Stimulated activated CD8-positive, alpha-beta memory T cell treated with anti-CD3 and anti-CD28 coated beads, Interleukin-12 subunit alpha, Interleukin-12 subunit beta, amount 100 ng/mL, for 4 hours (primary cell): ENCODE measurements around the gene KANK3.
"Not testable (repeated sequence)": the region's sequence is repeated elsewhere in the genome, so short reads cannot be mapped to it uniquely, and the experiment has no call there.

Source experiments
- DNase-seq: peaks from one replicate; pipeline ENCODE4 v3.0.0-alpha.2; 2020; ENCODE audit warnings: low read depth

Gene KANK3

DNA sequence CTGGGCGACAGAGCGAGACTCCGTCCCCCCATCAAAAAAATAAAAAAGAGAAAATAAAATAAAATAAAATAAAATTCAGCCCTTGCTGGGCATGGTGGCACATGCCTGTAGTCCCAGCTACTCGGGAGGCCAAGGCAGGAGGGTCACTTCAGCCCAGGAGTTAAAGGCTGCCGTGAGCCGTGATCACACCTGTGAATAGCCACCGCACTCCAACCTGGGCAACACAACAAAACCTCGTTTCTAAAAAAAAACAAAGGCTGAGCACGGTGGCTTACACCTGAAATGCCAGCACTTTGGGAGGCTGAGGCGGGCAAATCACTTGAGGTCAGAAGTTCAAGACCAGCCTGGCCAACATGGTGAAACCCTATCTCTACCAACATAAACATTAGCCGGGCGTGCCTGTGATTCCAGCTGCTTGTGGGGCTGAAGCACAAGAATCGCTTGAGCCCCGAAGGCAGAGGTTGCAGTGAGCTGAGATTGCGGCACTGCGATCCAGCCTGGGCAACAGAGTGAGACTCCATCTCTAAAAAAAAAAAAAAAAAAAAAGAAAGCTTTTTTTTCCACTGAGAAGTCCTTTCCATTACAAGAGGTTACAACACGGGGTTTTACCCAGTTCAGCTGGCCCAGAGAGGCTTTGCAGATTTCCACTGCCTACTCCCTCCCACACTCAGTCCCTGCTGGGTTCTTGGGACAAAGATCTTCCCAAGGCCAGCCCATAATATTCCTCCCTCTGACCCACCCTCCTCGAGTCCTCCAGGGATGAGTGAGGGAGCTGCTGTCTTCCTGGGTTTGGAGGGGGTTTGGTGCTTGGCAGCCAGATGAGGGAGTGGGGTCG, 27.3 kb upstream of the KANK3 start:
- DNase-seq = no peak

GRCh38 chr19:8367327-8368001, 24.4 kb upstream of the KANK3 start:
- no peak for DNase-seq

DNA sequence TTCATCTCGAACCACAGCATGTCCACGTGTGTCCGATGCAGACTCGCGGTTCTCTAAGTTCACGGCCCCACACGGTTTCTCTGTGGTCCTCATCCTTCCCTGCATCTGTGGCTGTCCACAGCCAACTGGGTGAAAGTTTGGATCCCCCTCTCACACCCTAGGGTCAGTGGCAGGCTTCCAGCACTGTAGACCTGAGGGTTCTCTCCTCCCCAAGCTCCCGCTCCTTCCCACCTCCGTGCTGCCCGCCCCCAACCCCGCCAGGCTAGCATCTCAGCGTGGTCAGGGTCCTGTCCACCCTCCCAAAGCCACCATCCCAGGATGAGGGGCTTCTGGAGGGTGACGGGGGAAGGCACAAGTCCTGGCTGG, 23.9 kb upstream of the KANK3 start:
- no peak for DNase-seq

GRCh38 chr19:8366121-8366581, 23.1 kb upstream of the KANK3 start:
- DNase-seq = no peak

GRCh38 chr19:8363803-8364771, 21.0 kb upstream of the KANK3 start, which contains the start of gene ANGPTL4:
TSS of gene ANGPTL4 (plus strand) at chr19:8364155. CDS start at chr19:8364322, 167 bp downstream.
- DNase-seq = peak; percentile 47

GRCh38 chr19:8361921-8362793, 19.1 kb upstream of the KANK3 start:
- DNase-seq = no peak

- DNase-seq = no peak
These were observed 17.1 kb upstream of the KANK3 start for GRCh38 chr19:8360196-8360595.

- no peak for DNase-seq
These were observed 15.9 kb upstream of the KANK3 start for GRCh38 chr19:8358948-8359347.

DNA sequence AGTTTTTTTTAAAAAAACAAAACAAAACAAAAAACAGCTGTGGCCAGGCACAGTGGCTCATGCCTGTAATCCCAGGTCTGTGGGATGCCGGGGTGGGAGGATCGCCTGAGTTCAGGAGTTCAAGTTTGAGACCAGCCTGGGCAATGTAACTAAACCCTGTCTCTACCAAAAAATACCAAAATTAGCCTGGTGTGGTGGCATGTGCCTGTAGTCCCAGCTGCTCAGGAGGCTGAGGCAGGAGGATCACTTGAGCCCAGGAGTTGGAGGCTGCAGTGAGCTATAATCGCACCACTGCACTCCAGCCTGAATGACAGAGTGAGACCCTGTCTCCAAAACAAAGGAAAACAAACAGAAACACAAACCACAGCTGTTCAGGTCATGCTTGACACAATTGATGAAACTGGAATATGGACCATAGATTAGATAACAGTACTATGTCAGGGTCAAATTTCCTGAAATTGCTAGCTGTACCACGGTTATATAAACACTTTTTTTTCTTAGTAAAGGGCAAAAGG, 14.0 kb upstream of the KANK3 start:
- no peak for DNase-seq

GRCh38 chr19:8355631-8356402, 12.8 kb upstream of the KANK3 start:
- DNase-seq = no peak

GRCh38 chr19:8352845-8353244, 9.8 kb upstream of the KANK3 start:
- DNase-seq = not testable (repeated sequence)

DNA sequence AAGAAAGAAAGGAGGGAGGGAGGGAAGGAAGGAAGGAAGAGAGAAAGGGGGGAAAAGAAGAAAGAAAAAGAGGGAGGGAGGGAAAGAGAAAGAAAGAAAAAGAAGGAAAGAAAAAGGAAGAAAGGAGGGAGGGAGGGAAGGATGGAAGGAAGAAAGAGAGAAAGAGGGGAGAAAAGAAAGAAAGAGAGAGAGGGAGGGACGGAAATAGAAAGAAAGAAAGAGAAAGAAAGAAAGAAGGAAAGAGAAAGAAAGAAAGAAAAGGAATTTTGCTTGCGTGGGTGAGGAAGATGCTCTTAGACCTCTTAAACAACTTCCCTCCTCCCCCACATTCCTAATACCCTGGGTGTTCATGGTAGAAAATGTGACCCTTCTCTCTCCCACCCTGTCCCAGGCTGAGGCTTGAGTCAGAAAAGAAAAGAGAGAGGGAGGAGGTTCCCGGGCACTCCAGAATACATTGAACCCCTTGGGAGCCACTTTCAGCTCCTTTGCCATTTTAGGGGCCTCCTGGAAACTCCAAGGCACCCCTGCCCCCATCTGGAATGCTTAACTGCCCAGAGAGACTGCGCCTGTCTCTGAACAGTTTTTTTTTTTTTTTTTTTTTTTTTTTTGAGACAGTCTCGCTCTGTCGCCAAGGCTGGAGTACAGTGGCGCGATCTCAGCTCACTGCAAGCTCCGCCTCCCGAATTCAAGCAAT, 9.2 kb upstream of the KANK3 start:
- DNase-seq = no peak

DNA sequence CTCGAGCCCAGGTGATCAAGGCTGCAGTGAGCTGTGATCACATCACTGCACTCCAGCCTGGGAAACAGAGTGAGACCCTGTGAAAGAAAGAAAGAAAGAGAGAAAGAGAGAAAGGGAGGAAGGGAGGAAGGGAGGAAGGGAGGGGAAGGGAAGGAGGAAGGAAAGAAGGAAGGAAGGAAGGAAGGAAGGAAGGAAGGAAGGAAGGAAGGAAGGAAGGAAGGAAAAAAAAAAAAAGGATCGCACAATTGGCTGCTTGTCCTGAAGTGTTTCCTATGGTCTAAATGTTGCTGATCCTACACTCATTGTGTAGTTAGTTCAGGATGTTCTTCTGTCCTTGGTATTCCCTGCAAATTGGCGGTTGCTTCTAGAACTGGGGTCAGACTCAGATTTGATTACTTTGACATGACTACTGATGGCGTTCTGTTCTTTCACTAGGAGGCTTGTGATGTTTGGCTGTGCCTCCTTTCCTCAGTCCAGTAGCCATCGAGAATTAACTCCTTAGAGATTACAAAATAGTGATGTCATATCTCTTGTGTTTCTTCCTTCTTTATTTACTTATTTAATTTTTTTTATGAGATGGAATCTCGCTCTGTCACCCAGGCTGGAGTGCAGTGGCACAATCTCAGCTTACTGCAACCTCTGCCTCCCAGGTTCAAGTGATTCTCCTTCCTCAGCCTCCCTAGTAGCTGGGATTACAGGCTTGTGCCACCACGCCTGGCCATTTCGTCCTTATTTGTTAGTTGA, 6.7 kb upstream of the KANK3 start:
- DNase-seq = not testable (repeated sequence)

- no peak for DNase-seq
These were observed 402 bp upstream of the KANK3 start for GRCh38 chr19:8343483-8343844.

DNA sequence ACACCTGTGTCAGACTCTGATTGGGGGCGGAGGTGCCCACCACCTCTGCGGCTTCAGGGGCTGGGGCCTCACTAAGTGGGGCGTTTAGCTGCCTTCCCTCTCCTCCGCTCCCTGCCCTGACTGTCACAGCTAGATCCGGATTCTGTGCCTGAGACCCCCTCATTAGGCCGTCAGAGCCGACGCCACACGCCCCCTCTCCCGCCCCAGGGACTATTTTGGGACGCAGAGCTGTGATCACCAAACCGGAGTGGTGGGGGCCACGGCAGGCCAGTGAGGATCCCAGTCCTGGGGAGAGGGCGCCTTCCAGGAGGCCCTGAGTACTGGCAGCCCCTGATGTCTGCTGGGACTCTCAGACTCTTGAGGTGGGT, 762 bp downstream of the KANK3 start:
- no peak for DNase-seq

GRCh38 chr19:8341504-8341903, 1.6 kb downstream of the KANK3 start:
- DNase-seq = not testable (repeated sequence)

DNA sequence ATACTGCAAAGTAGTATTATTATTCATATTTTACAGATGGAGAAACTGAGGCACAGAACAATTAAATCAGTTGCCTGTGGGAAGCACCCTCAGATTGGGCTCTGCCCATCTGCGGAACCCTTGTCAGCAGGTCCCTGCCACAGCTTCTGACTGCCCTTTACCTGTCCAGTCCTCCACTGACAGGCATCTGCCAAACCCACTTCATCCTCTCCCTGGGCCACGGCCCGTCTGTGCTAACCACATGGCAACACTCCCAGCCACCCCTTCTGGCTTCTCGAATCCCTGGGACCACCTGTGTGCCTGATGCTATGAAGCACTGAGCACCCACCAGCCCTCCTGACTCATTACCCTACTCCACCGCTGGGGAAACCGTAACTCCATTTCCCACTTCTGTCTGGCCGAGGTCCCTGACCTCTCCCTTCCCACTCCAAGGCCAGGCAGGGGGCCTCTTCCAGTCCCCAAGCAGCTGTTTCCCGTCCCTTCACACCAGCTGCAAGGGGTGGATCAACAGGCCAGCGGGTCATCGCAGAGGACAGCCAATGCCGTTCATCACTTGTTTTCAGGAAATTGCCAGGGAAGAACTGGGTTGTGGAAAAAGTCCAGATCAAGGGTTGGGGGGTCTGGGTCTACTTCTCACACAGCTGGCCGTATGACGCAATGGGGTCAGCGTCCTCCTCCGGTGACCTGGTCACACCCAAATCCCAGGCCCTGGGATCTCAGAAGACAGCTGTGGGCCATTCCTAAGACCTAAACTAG, 2.5 kb downstream of the KANK3 start:
- DNase-seq = no peak

GRCh38 chr19:8338835-8339234, 4.2 kb downstream of the KANK3 start:
- no peak for DNase-seq
